GM12873 (cell line): ENCODE results near the gene NREP.

ENCODE experiments used
- TF ChIP-seq, protein P1 (sequence below): IDR thresholded peaks from 2 replicates; pipeline ENCODE4 v1.5.1; 2012; ENCODE audit warnings: low read depth, mild to moderate bottlenecking, moderate library complexity, low read length, control low read depth; ENCODE audit not compliant: insufficient read depth; ENCODE audit errors: missing control alignments

The NREP gene

DNA sequence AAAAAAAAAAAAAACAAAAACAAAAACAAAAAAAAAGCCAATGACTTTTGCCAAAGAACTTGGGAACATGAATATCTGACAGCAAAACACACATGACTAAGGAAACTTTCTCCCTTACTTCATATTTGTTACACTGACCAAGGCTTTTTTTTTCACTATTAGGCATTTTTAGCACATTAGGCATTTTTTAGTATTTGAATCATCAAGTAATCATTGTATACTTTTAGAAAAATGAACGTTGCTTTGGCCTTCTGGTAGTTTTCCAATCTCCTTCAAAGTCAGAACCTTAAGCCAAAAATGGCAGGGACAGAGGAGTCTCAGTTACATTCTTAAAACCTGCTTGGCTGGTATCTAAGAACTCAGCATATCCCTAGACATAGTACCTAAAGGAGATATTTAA, 19.3 kb downstream of the NREP start:
- TF ChIP-seq, protein P1, sequence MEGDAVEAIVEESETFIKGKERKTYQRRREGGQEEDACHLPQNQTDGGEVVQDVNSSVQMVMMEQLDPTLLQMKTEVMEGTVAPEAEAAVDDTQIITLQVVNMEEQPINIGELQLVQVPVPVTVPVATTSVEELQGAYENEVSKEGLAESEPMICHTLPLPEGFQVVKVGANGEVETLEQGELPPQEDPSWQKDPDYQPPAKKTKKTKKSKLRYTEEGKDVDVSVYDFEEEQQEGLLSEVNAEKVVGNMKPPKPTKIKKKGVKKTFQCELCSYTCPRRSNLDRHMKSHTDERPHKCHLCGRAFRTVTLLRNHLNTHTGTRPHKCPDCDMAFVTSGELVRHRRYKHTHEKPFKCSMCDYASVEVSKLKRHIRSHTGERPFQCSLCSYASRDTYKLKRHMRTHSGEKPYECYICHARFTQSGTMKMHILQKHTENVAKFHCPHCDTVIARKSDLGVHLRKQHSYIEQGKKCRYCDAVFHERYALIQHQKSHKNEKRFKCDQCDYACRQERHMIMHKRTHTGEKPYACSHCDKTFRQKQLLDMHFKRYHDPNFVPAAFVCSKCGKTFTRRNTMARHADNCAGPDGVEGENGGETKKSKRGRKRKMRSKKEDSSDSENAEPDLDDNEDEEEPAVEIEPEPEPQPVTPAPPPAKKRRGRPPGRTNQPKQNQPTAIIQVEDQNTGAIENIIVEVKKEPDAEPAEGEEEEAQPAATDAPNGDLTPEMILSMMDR, result no peak

DNA sequence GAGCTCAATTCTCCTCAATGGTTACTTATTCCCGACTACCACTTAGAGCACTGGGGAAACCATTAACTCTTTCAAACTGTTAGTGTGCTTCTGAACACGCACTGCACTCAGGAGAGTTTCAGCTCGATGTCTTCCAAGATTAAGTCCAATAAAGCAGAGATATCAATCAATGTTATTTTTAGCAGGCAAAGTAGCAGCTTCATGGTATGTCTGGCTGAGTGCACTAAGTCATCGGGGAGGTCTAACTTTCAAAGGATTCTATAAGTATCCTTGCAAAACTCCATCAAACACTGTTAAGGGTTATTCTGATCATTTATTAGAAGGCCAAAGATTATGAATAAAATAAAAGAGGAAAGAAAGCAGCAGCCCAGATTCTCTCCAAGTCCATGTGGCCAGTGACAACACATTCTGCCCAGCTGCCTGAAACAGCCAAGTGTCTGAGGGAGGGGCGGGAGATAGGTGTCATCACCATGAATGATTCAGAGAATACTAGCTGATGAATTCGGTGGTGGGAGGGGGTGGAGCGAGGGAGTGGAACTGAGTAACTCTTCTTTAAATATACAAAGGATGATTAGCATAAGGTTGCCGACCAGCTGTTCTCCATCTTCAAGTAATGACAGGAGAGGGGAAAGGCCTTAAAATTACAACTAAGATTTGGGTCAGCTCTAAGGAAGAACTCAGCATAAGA, 21.3 kb downstream of the NREP start:
- TF ChIP-seq, protein P1, result no peak

DNA sequence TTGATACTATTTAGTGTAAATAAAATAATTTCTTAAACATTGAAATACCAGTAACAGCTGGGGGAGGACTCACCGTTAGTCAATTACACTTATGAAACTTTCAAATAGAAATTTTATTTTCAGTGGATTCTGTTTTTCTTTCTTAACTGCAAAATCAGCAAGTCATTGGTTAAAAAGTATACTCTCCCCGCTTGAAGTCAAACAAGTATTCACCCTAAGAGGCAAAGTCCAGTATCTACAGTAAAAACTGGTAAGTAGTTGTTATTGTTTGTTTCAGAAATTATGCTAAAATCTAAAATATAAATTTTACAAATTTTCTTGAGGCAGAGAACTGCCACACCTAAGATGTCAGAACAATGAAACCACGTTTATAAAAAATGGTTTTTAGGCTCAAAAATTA, 22.4 kb downstream of the NREP start:
- TF ChIP-seq, protein P1, result no peak

DNA sequence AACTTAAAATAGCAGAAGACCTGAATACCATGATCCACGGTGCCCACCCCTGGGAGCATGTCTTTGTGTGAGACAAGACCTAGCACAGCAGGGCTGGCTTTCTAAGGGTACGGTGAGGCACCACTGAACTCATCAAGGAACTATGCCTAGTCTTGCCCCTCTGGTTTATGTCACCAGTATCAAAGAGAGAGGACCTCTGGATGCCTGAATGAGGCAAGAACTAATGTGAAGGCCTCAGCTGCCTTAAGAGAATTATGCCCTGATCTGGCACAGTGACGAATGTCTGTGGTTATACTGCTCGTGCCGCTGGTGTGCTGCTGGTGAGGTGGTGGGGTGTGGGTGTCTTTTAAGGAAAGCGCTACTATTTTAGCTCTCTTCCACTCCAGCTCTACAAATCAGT, 23.0 kb downstream of the NREP start:
- TF ChIP-seq, protein P1, result no peak

DNA sequence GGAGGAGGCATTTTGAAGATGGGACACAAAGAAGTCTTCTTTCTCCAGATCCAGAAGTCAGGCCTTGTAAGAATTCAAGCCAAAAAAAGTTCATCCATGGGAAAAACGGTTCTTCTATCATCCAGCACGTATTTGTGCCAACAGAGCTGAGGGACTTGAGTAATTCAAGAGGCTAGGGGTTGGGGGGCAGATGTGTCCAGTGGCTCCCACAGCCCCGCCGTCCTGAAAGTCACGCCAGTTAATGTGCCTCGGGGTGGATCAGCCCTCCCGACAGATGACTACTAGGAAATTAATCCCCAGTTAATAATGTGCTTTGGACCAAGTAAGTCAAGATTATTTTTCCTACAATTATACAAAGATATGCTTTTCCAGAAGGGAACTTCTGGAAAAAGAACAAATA, 23.4 kb downstream of the NREP start:
- TF ChIP-seq, protein P1, result no peak

DNA sequence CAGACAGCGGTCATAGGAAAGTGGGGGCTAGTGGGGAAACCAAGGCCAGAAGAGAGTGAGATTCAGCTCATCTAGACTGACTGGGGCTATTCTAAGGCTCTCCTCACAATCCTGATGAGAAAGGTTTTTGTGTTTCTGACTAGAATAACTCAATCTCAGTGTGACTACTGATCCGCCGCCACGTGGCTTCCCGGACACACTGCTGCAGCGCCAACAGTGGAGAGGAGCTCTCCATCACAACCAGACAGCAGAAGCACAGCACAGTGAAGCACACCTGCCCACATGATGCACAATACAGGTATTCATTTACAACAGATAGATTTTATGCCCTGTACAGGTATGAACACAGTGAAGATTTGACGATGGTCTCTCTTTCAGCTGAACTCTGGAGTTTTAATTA, 25.4 kb downstream of the NREP start:
- TF ChIP-seq, protein P1, result no peak

DNA sequence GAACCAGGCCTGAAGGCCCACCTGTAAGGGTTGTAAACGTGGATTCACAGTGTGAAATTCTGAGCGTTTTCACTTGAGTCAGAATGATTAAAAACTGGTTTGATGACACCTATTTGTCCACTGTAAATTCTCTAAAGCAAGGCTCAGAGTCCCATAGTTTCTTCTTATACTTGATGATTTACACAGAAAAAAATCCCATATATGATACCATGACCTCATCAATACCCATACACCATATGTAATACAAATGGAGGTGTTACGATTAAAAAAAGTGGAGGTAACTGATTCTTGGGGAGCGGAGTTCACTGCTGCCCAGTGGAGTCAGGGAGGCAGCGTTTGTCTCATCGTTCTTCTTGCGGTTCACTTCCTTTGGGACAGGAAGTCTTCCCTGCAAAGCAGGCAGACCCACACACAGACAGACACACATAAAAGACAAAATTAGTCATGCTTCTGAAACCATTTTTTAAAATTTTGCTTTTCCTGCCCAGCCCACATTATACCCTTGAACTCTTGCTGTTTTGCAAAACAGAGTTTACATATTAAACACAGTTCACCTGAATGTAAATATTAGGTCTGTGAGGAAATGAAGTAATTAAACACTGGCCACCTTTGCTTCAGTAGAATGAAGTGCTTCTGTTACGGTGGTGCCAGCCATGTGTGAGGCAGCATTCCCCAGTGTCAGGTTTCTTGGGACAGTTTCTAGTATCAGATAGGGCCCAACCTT, 26.2 kb downstream of the NREP start:
- TF ChIP-seq, protein P1, result no peak
